Spleen (tissue), 11 donors: ENCODE data around the gene MED29. TPM values are rescaled to one million over a fixed set of nuclear protein-coding genes. Genes with fewer than 3 reads are reported as not detected.

Experiments
- DNase-seq: peaks from one replicate; pipeline ENCODE4 v3.0.0-alpha.2; 2020
- H3K27ac ChIP-seq, 8 donors: fragments of 200-600 bp; sonication (generic) in 7 of 8; 1 replicate in 4 of 8; 2 replicates in 4 of 8; pipeline versions ENCODE4 v1.5.0 to v1.8.0; 2016 to 2021; ENCODE audit warnings: inconsistent platforms in 4 of 8, mild to moderate bottlenecking in 4 of 8, moderate library complexity in 1 of 8
- H3K27me3 ChIP-seq, 7 donors: fragments of 200-600 bp; sonication (generic) in 6 of 7; replicated peaks in 1 of 7; 1 replicate in 4 of 7; 2 replicates in 3 of 7; pipeline versions ENCODE4 v1.5.0 to v1.8.0; 2016 to 2021; ENCODE audit warnings: inconsistent platforms in 3 of 7, mild to moderate bottlenecking in 1 of 7
- H3K36me3 ChIP-seq, 6 donors: fragments of 200-600 bp; sonication (generic) in 5 of 6; 1 replicate in 4 of 6; 2 replicates in 2 of 6; pipeline versions ENCODE4 v1.5.0 to v1.8.0; 2016 to 2021; ENCODE audit warnings: inconsistent platforms in 2 of 6
- H3K4me1 ChIP-seq, 6 donors: fragments of 200-600 bp; sonication (generic) in 5 of 6; 1 replicate in 3 of 6; 2 replicates in 3 of 6; pipeline versions ENCODE4 v1.5.0 to v1.8.0; 2016 to 2021; ENCODE audit warnings: inconsistent platforms in 3 of 6
- H3K4me3 ChIP-seq, 8 donors: fragments of 200-600 bp; sonication (generic) in 7 of 8; 1 replicate in 4 of 8; 2 replicates in 4 of 8; pipeline versions ENCODE4 v1.5.0 to v1.8.0; 2016 to 2021; ENCODE audit warnings: inconsistent platforms in 4 of 8, mild to moderate bottlenecking in 4 of 8, moderate library complexity in 2 of 8
- H3K9me3 ChIP-seq, 8 donors: fragments of 200-600 bp; sonication (generic) in 7 of 8; 1 replicate in 4 of 8; 2 replicates in 4 of 8; pipeline versions ENCODE4 v1.5.0 to v1.8.0; 2016 to 2021; ENCODE audit warnings: inconsistent platforms in 4 of 8
- CTCF ChIP-seq, 11 experiments: fragments of 200-600 bp in 7 of 11; fragments of 450-650 bp in 4 of 11; sonication (generic) in 4 of 11; IDR thresholded peaks in 8 of 11; conservative IDR thresholded peaks in 3 of 11; 1 replicate in 7 of 11; 2 replicates in 4 of 11; pipeline versions ENCODE4 v1.4.0 to v1.8.0; 2016 to 2021; ENCODE audit warnings: antibody characterized with exemption in 11 of 11, inconsistent platforms in 4 of 11, mild to moderate bottlenecking in 1 of 11
- POLR2A ChIP-seq, 3 donors: fragments of 450-650 bp; IDR thresholded peaks; one replicate each; pipeline ENCODE4 v1.5.1; 2017; ENCODE audit warnings: antibody characterized with exemption in 3 of 3, mild to moderate bottlenecking in 1 of 3
- POLR2AphosphoS5 ChIP-seq, 3 donors: sonication (generic); formaldehyde crosslinking; IDR thresholded peaks; one replicate each; pipeline ENCODE4 v1.5.1; 2017; ENCODE audit warnings: antibody characterized with exemption in 3 of 3
- WGBS, 5 donors: extraction: QIAGEN DNeasy Blood & Tissue Kit in 3 of 5; methylation state at CpG; one replicate each; pipeline versions ENCODE4 v1.1.5 to v1.1.7; 2013 to 2018; 5-methylcytosine and 5-hydroxymethylcytosine counted together
- intact Hi-C: fragments of 100-400 bp; cut with DNase I; formaldehyde crosslinking; loops from one replicate; pipeline ENCODE4 v1.15.0; 2023; ENCODE audit warnings: low total_unique reads
- polyA plus RNA-seq, 3 donors: library from polyadenylated mRNA; stranded (reverse); fragments of 200-250 nt; gene quantifications; one replicate each; pipeline ENCODE4 v1.2.1, GENCODE V29; 2013
- total RNA-seq, 7 donors: library from RNA; depleted of rRNA in 3 of 7; stranded (reverse); fragments of >200 nt in 3 of 7; fragmentation: NEBNext Ultra II Directional in 4 of 7; extraction: Animal tissue kit (Norgen Biotek cat#: 25700) in 4 of 7; gene quantifications; one replicate each; pipeline versions ENCODE4 v1.1.0 to v1.2.1, GENCODE V29; 2016 to 2021
- donor health status: healthy with polysubstance abuse.
- donor health status: DM: no; HTN: no; CAD: no; lungs with moderate emphysema.
- donor health status: DM: no; HTN: no; CAD: no.
- donor health status: Bipolar disorder and iron deficiency.
- donor health status: healthy.
- donor health status: DM: no; HTN: no; CAD: no.
- donor health status: DM: yes; HTN: yes; CAD: no.

The MED29 gene
- total and polyA plus RNA-seq, 10 donors: 15.5 to 45.7 (median 30.4) TPM

- DNase-seq: no peak
- peaks cover 0 to 22% (median 0%) of the 10 kb centered on the region in 6 donors for H3K36me3 ChIP-seq
- TF ChIP-seq CTCF (IDR thresholded peaks at IDR 0.05 in 8 of 11, conservative IDR thresholded peaks at IDR 0.05 in 3 of 11): no peak
- TF ChIP-seq POLR2A (IDR thresholded peaks at IDR 0.05): no peak
- TF ChIP-seq POLR2AphosphoS5 (IDR thresholded peaks at IDR 0.05): no peak
- H3K4me3 ChIP-seq: peak overlapping the region; percentile 60 to 97 (median 82)
- H3K27ac ChIP-seq: peak overlapping the region; percentile 89 to 97 (median 96)
- H3K4me1 ChIP-seq: peaks cover 36 to 66% (median 55%) of the 10 kb centered on the region in 6 donors
- WGBS, 5 donors: 5 to 6% (median 6%) methylated on average over 16 to 17 of the region's 17 CpGs
- H3K27me3 ChIP-seq: no peaks in the 10 kb centered on the region
- H3K9me3 ChIP-seq: no peaks in the 10 kb centered on the region
- intact Hi-C loops: loop anchor here (10.0 kb wide), 1 partner anchor 90 kb away; the partner anchor contains the start of gene EID2B
Measured at GRCh38 chr19:39444598-39445195, 53.5 kb downstream of the MED29 start.

- Histone ChIP-seq H3K9me3 (no peaks in the 10 kb centered on the region), H3K4me1 (peaks cover 42 to 66% (median 55%) of the 10 kb centered on the region in 6 donors), H3K27ac (peak within 1 kb of the TSS; percentile 89 to 97 (median 96)), H3K36me3 (peaks cover 0 to 22% (median 0%) of the 10 kb centered on the region in 6 donors), H3K27me3 (no peaks in the 10 kb centered on the region), H3K4me3 (peak within 1 kb of the TSS; percentile 60 to 97 (median 82))
- intact Hi-C loops: loop anchor here (10.0 kb wide), 1 partner anchor 89 kb away; the partner anchor contains the start of gene EID2B
- WGBS, 5 donors: 0 to 1% (median 0%) methylated on average over 55 to 68 of the region's 68 CpGs
- TF ChIP-seq POLR2AphosphoS5 (IDR thresholded peaks at IDR 0.05): peak; percentile 100
- TF ChIP-seq CTCF (IDR thresholded peaks at IDR 0.05 in 8 of 11, conservative IDR thresholded peaks at IDR 0.05 in 3 of 11): peak in 4 of 11 experiments; percentile 15 to 43 (median 30)
- TF ChIP-seq POLR2A (IDR thresholded peaks at IDR 0.05): peak; percentile 77 to 89 (median 85)
- peak; percentile 99 for DNase-seq
Measured at GRCh38 chr19:39445196-39446111, 54.3 kb downstream of the MED29 start, which contains the start of gene SUPT5H. SUPT5H (plus strand) TSS chr19:39445582; CDS start chr19:39445891, 309 bp downstream.

- Histone ChIP-seq H3K4me1 (peaks cover 42 to 70% (median 60%) of the 10 kb centered on the region in 6 donors), H3K4me3 (peak overlapping the region; percentile 60 to 97 (median 82)), H3K27ac (peak overlapping the region in 5 of 8 donors; percentile 94 to 97 (median 96)), H3K27me3 (no peaks in the 10 kb centered on the region), H3K9me3 (no peaks in the 10 kb centered on the region), H3K36me3 (peaks cover 0 to 32% (median 2%) of the 10 kb centered on the region in 6 donors)
- no peak for DNase-seq
- WGBS, 5 donors: 80 to 92% (median 85%) methylated on average over 16 of the region's 16 CpGs
- intact Hi-C loops: loop anchor here (10.0 kb wide), 1 partner anchor 88 kb away; the partner anchor contains the start of gene EID2B
- TF ChIP-seq POLR2A (IDR thresholded peaks at IDR 0.05): no peak
- TF ChIP-seq POLR2AphosphoS5 (IDR thresholded peaks at IDR 0.05): no peak
- TF ChIP-seq CTCF (IDR thresholded peaks at IDR 0.05 in 8 of 11, conservative IDR thresholded peaks at IDR 0.05 in 3 of 11): no peak
Measured at GRCh38 chr19:39446365-39447084, 55.3 kb downstream of the MED29 start.
